Measurements from ENCODE around the gene AGBL1. TPM values are rescaled to one million over a fixed set of nuclear protein-coding genes. Genes with fewer than 3 reads are reported as not detected.

The AGBL1 gene
- total RNA-seq, 2 experiments from 2014 or later = not detected

DNA sequence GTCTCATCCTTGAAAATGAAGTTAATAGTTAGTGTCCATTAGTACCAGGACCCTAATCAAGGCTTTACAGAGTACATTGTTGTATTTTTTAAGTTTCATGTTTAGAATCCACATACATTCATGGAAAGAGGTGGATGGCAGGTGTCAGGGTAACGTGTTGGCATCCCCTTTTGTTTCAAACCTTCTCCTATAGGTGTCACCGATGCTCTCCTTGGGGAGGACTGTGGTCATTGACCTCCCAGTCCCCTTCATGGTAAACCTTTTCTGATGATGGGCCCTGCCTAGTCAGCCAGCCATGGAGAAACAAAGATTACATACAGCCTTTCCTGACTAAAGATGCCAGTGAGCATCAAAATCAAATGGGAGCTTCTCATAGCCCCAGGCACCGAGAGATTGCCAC, 574.8 kb downstream of the AGBL1 start:
- DNase-seq (no peak), ATAC-seq (no peak)
- Mint-ChIP-seq H3K36me3 (peaks cover 7% of the 10 kb centered on the region), H3K4me3 (no peak overlapping the region), H3K27ac (no peak overlapping the region), H3K27me3 (no peaks in the 10 kb centered on the region), H3K9me3 (ENCODE audit: low read depth) (peaks cover 3% of the 10 kb centered on the region), H3K4me1 (peaks cover 53% of the 10 kb centered on the region)
- CTCF ChIA-PET = interaction anchor here (0.8 to 1.1 kb wide), 2 partner anchors 9 to 30 kb away, joined by 3 to 6 read pairs; no protein-coding TSS in a partner anchor

DNA sequence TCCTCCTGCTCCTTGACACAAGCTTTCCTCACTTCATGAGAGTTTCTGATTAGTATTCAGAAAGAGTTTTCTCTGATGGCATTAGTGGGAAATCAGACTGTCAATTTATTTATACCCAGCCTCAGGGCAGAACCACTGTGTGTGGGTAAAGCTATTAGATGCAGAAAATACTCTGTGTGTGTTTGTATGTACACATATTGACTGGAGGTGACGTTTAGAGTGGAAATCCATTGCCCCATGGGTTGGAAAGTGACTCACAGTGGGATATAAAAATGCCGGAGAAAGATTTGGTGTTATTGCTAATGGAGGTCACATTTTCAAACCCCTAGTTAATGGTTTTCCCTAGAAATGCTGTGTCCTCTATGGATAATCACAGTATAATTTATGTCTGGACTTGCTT, 577.6 kb downstream of the AGBL1 start:
- DNase-seq = no peak
- CTCF ChIA-PET = no interaction called here
- Mint-ChIP-seq H3K27me3 (no peaks in the 10 kb centered on the region), H3K4me1 (peaks cover 31% of the 10 kb centered on the region), H3K36me3 (no peaks in the 10 kb centered on the region), H3K9me3 (ENCODE audit: low read depth) (no peaks in the 10 kb centered on the region), H3K4me3 (no peak overlapping the region), H3K27ac (no peak overlapping the region)
- ATAC-seq = no peak

DNA sequence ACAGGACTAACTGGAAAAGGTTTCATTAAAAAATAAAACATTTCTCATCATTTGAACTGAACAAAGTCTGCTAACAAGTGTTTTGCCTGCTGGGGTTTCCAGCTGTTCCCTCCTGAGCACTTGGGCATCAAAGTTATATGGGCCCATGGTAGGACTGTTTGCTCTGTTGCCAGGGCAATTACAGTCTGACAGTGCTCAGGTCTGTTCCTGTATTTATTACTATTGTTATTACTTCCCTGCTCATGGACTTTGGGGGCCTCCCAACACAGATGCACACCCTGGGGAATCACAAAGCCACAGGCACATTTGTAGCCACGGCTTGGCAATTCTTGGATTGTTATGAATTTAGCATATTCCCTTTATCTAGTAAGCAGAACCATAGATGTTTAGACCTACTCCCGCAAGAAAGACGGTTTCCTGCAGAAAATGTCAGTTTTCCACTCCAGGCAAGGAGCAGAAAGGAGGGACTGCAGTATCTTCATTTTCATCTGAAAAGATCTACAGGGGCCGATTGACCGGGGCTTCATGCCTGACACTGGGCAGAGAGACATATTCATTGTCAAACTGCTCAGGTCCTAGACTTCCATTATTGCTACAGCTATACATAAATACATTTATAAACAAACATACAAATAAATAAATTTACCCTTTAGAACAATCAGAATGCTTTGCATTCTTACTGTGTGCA, 580.2 kb downstream of the AGBL1 start:
- DNase-seq = no peak
- Mint-ChIP-seq H3K4me3 (no peak overlapping the region), H3K27me3 (no peaks in the 10 kb centered on the region), H3K36me3 (no peaks in the 10 kb centered on the region), H3K9me3 (ENCODE audit: low read depth) (no peaks in the 10 kb centered on the region), H3K27ac (no peak overlapping the region), H3K4me1 (peaks cover 8% of the 10 kb centered on the region)
- no peak for ATAC-seq
- CTCF ChIA-PET = no interaction called here

DNA sequence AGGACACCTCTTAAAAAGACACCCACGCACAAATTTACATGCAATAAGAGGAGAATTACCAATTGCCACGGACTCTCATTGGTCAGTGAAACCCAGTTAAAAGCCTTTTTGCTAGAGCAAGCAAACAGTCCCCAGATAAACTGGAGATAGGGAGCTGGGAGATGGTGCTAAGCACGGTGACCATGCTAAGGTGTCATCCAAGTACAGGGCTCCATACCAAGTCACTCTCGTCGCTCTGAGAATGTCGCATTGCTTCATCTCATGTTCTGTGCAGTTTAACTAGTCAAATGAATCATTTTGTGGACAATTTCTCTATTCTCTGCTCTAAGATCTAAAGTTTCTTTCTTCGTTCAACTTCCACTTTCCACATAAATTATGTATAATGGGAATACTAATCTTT, 581.9 kb downstream of the AGBL1 start:
- H3K36me3 Mint-ChIP-seq = no peaks in the 10 kb centered on the region
- CTCF ChIA-PET = no interaction called here
- no peaks in the 10 kb centered on the region for H3K9me3 Mint-ChIP-seq (ENCODE audit: low read depth)
- DNase-seq = no peak
- H3K27ac Mint-ChIP-seq = no peak overlapping the region
- H3K4me3 Mint-ChIP-seq = no peak overlapping the region
- no peaks in the 10 kb centered on the region for H3K27me3 Mint-ChIP-seq
- H3K4me1 Mint-ChIP-seq = peaks cover 4% of the 10 kb centered on the region
- no peak for ATAC-seq

DNA sequence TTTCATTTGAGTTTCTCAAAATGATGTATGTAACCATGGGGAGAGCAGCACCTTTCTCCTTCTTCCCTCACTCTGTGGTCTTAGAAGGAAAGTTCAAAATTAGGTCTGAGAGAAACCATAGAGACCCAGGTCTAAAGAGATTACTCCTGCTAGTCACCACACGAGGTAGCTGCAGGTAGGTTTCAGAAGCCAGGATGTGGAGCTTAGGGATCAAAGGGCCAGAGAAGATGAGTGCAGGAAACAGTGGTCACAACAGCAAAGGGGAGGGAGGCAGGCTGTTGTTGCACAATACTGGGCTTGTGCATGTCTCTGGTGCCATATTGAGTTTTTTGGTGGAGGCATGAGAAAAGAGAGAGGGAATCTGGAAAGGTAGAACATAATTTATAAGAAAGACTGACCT, 583.6 kb downstream of the AGBL1 start:
- DNase-seq (no peak), ATAC-seq (no peak)
- Mint-ChIP-seq H3K36me3 (no peaks in the 10 kb centered on the region), H3K27ac (no peak overlapping the region), H3K9me3 (ENCODE audit: low read depth) (no peaks in the 10 kb centered on the region), H3K27me3 (no peaks in the 10 kb centered on the region), H3K4me1 (peaks cover 3% of the 10 kb centered on the region), H3K4me3 (no peak overlapping the region)
- CTCF ChIA-PET = interaction anchor here (1.0 kb wide), 1 partner anchor 10 kb away, joined by 3 read pairs; no protein-coding TSS in a partner anchor

- ATAC-seq (no peak), DNase-seq (no peak)
- Mint-ChIP-seq H3K36me3 (no peaks in the 10 kb centered on the region), H3K4me3 (no peak overlapping the region), H3K9me3 (ENCODE audit: low read depth) (no peaks in the 10 kb centered on the region), H3K4me1 (peaks cover 3% of the 10 kb centered on the region), H3K27ac (no peak overlapping the region), H3K27me3 (no peaks in the 10 kb centered on the region)
- CTCF ChIA-PET = no interaction called here
Observed at GRCh38 chr15:86663979-86664378, 584.3 kb downstream of the AGBL1 start.

DNA sequence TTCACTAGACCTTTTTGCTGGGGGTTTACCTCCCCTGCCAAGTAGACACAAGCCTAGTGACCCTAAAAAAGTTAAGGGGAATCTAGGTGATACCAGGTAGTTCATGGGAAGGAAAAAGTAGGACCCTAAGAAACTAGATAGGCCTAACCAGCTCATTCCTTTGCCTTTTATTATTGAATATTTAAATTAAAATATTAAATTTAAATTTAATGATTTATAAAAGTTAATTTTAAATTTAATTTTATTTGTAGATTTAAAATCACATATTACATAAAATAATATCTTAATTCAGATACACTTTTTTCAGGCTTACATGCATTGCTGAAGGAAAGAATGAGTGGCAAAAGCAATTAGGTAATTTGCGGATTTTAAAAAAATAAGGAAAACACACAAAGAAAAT, 584.9 kb downstream of the AGBL1 start:
- CTCF ChIA-PET = no interaction called here
- Mint-ChIP-seq H3K27me3 (no peaks in the 10 kb centered on the region), H3K9me3 (ENCODE audit: low read depth) (no peaks in the 10 kb centered on the region), H3K4me1 (peaks cover 3% of the 10 kb centered on the region), H3K27ac (no peak overlapping the region), H3K4me3 (no peak overlapping the region), H3K36me3 (no peaks in the 10 kb centered on the region)
- no peak for ATAC-seq
- no peak for DNase-seq

- H3K27ac Mint-ChIP-seq = no peak overlapping the region
- H3K9me3 Mint-ChIP-seq (ENCODE audit: low read depth) = no peaks in the 10 kb centered on the region
- no peak overlapping the region for H3K4me3 Mint-ChIP-seq
- no peaks in the 10 kb centered on the region for H3K27me3 Mint-ChIP-seq
- DNase-seq (no peak), ATAC-seq (no peak)
- peaks cover 2% of the 10 kb centered on the region for H3K4me1 Mint-ChIP-seq
- no peaks in the 10 kb centered on the region for H3K36me3 Mint-ChIP-seq
- CTCF ChIA-PET = no interaction called here
Observed at GRCh38 chr15:86676002-86676401, 596.3 kb downstream of the AGBL1 start.

GRCh38 chr15:86677278-86677677, 597.6 kb downstream of the AGBL1 start:
- Mint-ChIP-seq H3K4me1 (peaks cover 2% of the 10 kb centered on the region), H3K36me3 (no peaks in the 10 kb centered on the region), H3K4me3 (peak overlapping the region; percentile 36), H3K9me3 (ENCODE audit: low read depth) (no peaks in the 10 kb centered on the region), H3K27ac (peak overlapping the region; percentile 13), H3K27me3 (no peaks in the 10 kb centered on the region)
- CTCF ChIA-PET = no interaction called here
- ATAC-seq = no peak
- no peak for DNase-seq

DNA sequence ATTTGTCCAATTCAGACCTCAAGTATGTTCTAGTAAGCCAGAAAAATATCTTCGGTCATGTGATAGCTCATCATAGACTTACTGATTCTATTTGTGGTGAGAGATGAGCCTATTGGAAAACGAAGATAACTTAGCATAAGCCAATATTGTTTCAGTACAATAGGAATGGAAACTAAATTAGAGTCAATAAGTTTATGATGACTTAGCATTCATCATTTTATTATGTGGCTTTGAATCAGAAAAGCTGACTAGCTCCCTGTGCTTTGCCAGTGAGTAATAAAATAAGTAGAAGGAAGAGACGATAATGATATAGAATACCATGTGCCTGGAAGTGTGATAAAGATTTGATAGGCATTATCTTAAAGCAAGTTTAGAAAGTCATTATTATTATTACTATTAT, 605.6 kb downstream of the AGBL1 start:
- H3K36me3 Mint-ChIP-seq = no peaks in the 10 kb centered on the region
- ATAC-seq (no peak), DNase-seq (no peak)
- H3K27ac Mint-ChIP-seq = no peak overlapping the region
- H3K9me3 Mint-ChIP-seq (ENCODE audit: low read depth) = no peaks in the 10 kb centered on the region
- H3K4me1 Mint-ChIP-seq = no peaks in the 10 kb centered on the region
- CTCF ChIA-PET = interaction anchor here (0.7 kb wide), 1 partner anchor 60 kb away, joined by 3 read pairs; no protein-coding TSS in a partner anchor
- no peaks in the 10 kb centered on the region for H3K27me3 Mint-ChIP-seq
- H3K4me3 Mint-ChIP-seq = no peak overlapping the region

- H3K36me3 Mint-ChIP-seq = no peaks in the 10 kb centered on the region
- ATAC-seq (no peak), DNase-seq (no peak)
- H3K4me1 Mint-ChIP-seq = no peaks in the 10 kb centered on the region
- CTCF ChIA-PET = no interaction called here
- no peaks in the 10 kb centered on the region for H3K9me3 Mint-ChIP-seq (ENCODE audit: low read depth)
- H3K27me3 Mint-ChIP-seq = no peaks in the 10 kb centered on the region
- H3K4me3 Mint-ChIP-seq = no peak overlapping the region
- H3K27ac Mint-ChIP-seq = no peak overlapping the region
Observed at GRCh38 chr15:86689006-86689405, 609.3 kb downstream of the AGBL1 start.

- no peaks in the 10 kb centered on the region for H3K36me3 Mint-ChIP-seq
- no peaks in the 10 kb centered on the region for H3K4me1 Mint-ChIP-seq
- H3K27me3 Mint-ChIP-seq = no peaks in the 10 kb centered on the region
- no peak overlapping the region for H3K4me3 Mint-ChIP-seq
- no peak overlapping the region for H3K27ac Mint-ChIP-seq
- DNase-seq = no peak
- CTCF ChIA-PET = interaction anchor here (0.6 kb wide), 1 partner anchor 25 kb away, joined by 3 read pairs; no protein-coding TSS in a partner anchor
- ATAC-seq = no peak
- no peaks in the 10 kb centered on the region for H3K9me3 Mint-ChIP-seq (ENCODE audit: low read depth)
Observed at GRCh38 chr15:86690566-86690965, 610.9 kb downstream of the AGBL1 start.

GRCh38 chr15:86691091-86691663, 611.5 kb downstream of the AGBL1 start:
- H3K27ac Mint-ChIP-seq = no peak overlapping the region
- ATAC-seq = no peak

GRCh38 chr15:86700864-86701610, 621.4 kb downstream of the AGBL1 start:
- peaks cover 3% of the 10 kb centered on the region for H3K9me3 Mint-ChIP-seq (ENCODE audit: low read depth)
- no peaks in the 10 kb centered on the region for H3K27me3 Mint-ChIP-seq
- DNase-seq = no peak
- no peak overlapping the region for H3K27ac Mint-ChIP-seq
- no peak for ATAC-seq
- no peaks in the 10 kb centered on the region for H3K4me1 Mint-ChIP-seq
- no peak overlapping the region for H3K4me3 Mint-ChIP-seq
- CTCF ChIA-PET = no interaction called here
- no peaks in the 10 kb centered on the region for H3K36me3 Mint-ChIP-seq

More at GRCh38 chr15:86691091-86691663, 611.5 kb downstream of the AGBL1 start:
- no peaks in the 10 kb centered on the region for H3K9me3 Mint-ChIP-seq (ENCODE audit: low read depth)
- no peaks in the 10 kb centered on the region for H3K4me1 Mint-ChIP-seq
- no peaks in the 10 kb centered on the region for H3K36me3 Mint-ChIP-seq
- H3K27me3 Mint-ChIP-seq = no peaks in the 10 kb centered on the region
- CTCF ChIA-PET = no interaction called here
- DNase-seq = no peak
- no peak overlapping the region for H3K4me3 Mint-ChIP-seq

Measured in activated CD8-positive, alpha-beta memory T cell treated with anti-CD3 and anti-CD28 coated beads, Interleukin-2, amount 10 ng/mL, durations not matched to agents 7 days and 5 days (primary cell).